ENCODE measurements around the gene CDK5RAP1. TPM values are rescaled to one million over a fixed set of nuclear protein-coding genes. Genes with fewer than 3 reads are reported as not detected.

Gene CDK5RAP1
- total and polyA plus RNA-seq, 9 of the 15 experiments (the other 6 are each of a cell fraction or from before 2014, with no cell fraction given) = 41.6 to 127 (median 58.3) TPM

DNA sequence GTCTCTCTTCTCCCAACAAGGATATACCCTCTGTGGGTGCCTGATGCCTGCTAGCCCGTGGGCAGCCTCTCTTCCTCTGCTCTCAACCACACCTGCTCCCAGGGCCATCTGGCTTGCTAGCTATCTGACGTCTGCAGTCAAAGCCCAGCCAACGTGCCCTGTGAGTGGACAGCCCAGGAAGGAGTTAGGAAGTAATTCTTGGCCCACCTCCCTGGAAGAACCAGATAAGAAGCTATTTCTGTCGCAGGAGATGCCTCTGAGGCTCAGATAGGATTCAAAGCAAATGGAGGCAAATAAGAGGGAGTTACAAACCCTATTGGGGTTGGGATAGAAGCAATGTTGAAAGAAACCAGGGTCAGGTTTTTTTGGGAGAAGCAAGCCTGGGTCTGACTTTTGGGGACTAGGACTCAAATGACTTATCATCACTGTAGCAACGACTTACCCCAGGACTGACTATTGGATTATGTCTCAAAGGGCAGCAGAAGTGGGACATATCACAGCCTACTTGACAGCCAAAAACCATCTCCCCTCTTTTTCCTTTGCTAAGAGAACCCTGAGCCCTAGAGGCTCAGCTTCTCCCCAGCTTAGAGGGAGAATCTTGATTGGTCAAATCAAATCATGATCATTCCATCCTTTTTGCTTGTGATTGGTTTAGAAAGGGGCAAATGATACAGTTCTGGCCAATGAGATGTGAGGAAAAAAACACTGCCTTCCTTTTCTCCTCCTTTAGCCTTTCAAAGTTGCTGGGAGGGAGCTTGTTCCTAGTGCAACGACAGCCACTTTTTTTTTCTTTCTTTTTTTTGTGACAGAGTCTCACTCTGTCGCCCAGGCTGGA is 18.0 kb upstream of the CDK5RAP1 start (continued):
- TF ChIP-seq VEZF1 (CRISPR knock-in tag; IDR thresholded peaks at IDR 0.05) = peak; percentile 44; the same call in 1 of the 2 replicates
- peak; percentile 84 for TF ChIP-seq CREM (IDR thresholded peaks at IDR 0.05; ENCODE audit: low read depth)
- TF ChIP-seq, protein P1, sequence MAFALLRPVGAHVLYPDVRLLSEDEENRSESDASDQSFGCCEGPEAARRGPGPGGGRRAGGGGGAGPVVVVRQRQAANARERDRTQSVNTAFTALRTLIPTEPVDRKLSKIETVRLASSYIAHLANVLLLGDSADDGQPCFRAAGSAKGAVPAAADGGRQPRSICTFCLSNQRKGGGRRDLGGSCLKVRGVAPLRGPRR (CRISPR knock-in tag; IDR thresholded peaks at IDR 0.05) = no peak
- TF ChIP-seq MEF2D (tag; conservative IDR thresholded peaks at IDR 0.05; ENCODE audit: low read depth) = peak; percentile 99
- TF ChIP-seq PHB2 (IDR thresholded peaks at IDR 0.05; ENCODE audit: low read depth) = peak; percentile 81; the same call in 1 of the 2 replicates
- peak; percentile 71 for TF ChIP-seq MECOM (CRISPR knock-in tag; IDR thresholded peaks at IDR 0.05)
- no peak for TF ChIP-seq HDAC8 (tag; IDR thresholded peaks at IDR 0.05)
- TF ChIP-seq JUN (IDR thresholded peaks at IDR 0.05; ENCODE audit: borderline replicate concordance, low read depth, low read length) = 0 out of 2 replicates have a peak, but pooled peaks have one; percentile 35
- TF ChIP-seq JUN (CRISPR knock-in tag; IDR thresholded peaks at IDR 0.05; ENCODE audit: borderline replicate concordance) = no peak
- TF ChIP-seq, protein P2, sequence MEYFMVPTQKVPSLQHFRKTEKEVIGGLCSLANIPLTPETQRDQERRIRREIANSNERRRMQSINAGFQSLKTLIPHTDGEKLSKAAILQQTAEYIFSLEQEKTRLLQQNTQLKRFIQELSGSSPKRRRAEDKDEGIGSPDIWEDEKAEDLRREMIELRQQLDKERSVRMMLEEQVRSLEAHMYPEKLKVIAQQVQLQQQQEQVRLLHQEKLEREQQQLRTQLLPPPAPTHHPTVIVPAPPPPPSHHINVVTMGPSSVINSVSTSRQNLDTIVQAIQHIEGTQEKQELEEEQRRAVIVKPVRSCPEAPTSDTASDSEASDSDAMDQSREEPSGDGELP (CRISPR knock-in tag; IDR thresholded peaks at IDR 0.05; ENCODE audit: borderline replicate concordance) = peak; percentile 68; the same call in 1 of the 2 replicates
- no peak for TF ChIP-seq CHD1 (IDR thresholded peaks at IDR 0.05; ENCODE audit: low read length)
- no peak for TF ChIP-seq SP2 (IDR thresholded peaks at IDR 0.05; ENCODE audit: extremely low read depth, low read depth, low read length, poor library complexity, severe bottlenecking)
- TF ChIP-seq ADNP (tag; IDR thresholded peaks at IDR 0.05) = no peak
- TF ChIP-seq MEF2A (IDR thresholded peaks at IDR 0.05; ENCODE audit: control insufficient read depth, low read depth, low read length) = peak; percentile 100
- TF ChIP-seq LEF1 (IDR thresholded peaks at IDR 0.05) = peak; percentile 80
- 0 out of 2 replicates have a peak, but pooled peaks have one; percentile 22 for TF ChIP-seq IRF9 (tag; IDR thresholded peaks at IDR 0.05)
- 0 out of 2 replicates have a peak, but pooled peaks have one; percentile 29 for TF ChIP-seq FOSL1 (tag; conservative IDR thresholded peaks at IDR 0.05)
- TF ChIP-seq SOX6 (IDR thresholded peaks at IDR 0.05) = peak; percentile 60; the same call in 1 of the 2 replicates
- TF ChIP-seq STAT5A (IDR thresholded peaks at IDR 0.05; ENCODE audit: borderline replicate concordance, low read length) = peak; percentile 84
- TF ChIP-seq KDM4B (IDR thresholded peaks at IDR 0.05; ENCODE audit: borderline replicate concordance in 2 of 2, low read depth in 1 of 2) = no peak
- peak; percentile 96 for TF ChIP-seq KLF16 (IDR thresholded peaks at IDR 0.05)
- TF ChIP-seq ID3 (CRISPR knock-in tag; IDR thresholded peaks at IDR 0.05) = no peak
- peak; percentile 61; the same call in 1 of the 2 replicates for TF ChIP-seq ID3 (tag; IDR thresholded peaks at IDR 0.05)
- TF ChIP-seq MYNN (IDR thresholded peaks at IDR 0.05) = peak; percentile 84
- no peak for TF ChIP-seq MYNN (CRISPR knock-in tag; IDR thresholded peaks at IDR 0.05)
